T follicular helper cell (primary cell): ENCODE data around the gene BOD1L2.

Experiments
- DNase-seq: peaks from one replicate; pipeline ENCODE4 v3.0.0-alpha.2; 2020; ENCODE audit warnings: low read depth
- total RNA-seq, 2 experiments: gene quantifications; one replicate each; lab custom pipeline; 2026; lab: John Stamatoyannopoulos, UW

Gene BOD1L2
- total RNA-seq, result 0 reads per million in 2 experiments

DNA sequence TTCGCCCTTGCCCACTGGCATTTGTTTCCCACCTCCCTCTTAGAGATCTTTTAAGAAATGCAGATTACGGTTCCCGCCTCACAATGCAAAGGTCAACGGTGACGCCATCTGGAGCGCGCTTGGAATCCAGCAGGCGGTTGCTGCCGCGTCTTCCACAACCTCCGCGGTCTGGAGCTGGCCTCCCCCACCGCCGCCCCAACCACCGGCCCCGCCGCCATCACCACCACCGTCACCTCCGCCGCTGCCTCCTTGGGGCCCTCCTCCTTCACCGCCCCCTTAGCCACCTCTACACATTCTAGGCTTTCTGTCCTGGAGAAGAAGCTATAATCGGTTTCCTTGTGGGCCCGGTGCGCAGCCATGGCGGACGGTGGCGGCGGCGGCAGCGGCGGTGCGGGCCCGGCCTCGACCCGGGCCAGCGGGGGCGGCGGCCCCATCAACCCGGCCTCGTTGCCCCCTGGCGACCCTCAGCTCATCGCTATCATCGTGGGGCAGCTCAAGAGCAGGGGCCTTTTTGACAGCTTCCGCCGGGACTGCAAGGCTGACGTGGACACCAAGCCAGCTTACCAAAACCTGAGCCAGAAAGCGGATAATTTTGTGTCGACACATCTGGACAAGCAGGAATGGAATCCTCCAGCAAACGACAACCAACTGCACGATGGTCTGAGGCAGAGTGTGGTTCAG lies at the start of gene BOD1L2:
Gene BOD1L2 (plus strand): TSS at position 132 of the 681 bp plus-strand sequence. CDS start 226 bp downstream, at position 358.
- DNase-seq, result no peak

GRCh38 chr18:57107140-57107832 lies 39.6 kb upstream of the BOD1L2 start:
- DNase-seq, result no peak

- no peak for DNase-seq
Observed at GRCh38 chr18:57110290-57110689, 36.6 kb upstream of the BOD1L2 start.

- no peak for DNase-seq
Observed at GRCh38 chr18:57113799-57114420, 33.0 kb upstream of the BOD1L2 start.

DNA sequence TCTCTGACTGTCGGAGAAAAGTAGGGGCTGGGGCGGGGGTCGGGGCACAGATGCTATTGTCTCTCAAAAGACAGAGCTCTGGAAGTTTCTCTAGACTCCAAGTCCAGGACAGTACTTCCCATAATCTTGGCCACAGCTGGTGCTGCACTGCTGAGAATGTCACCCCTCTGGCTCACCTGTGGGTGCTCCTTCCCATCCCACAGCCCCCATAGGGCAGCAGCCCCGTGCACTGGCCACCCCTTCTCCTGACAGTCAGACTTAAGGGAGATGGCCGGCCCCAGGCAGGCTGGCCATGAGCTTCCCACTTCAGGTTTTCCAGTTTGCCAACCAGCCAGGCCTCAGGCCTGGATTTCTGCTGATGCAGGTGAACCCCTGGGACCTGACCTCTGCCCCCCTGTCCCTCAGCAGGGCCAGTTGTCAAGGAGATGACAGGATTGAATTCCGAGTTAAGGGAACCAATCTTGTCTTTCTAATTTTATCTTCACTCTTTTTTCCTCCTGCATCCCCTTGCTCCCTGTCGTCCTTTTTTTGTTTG lies 30.2 kb upstream of the BOD1L2 start:
- DNase-seq, result no peak

- DNase-seq, result no peak
Observed at GRCh38 chr18:57121542-57122112, 25.3 kb upstream of the BOD1L2 start.

DNA sequence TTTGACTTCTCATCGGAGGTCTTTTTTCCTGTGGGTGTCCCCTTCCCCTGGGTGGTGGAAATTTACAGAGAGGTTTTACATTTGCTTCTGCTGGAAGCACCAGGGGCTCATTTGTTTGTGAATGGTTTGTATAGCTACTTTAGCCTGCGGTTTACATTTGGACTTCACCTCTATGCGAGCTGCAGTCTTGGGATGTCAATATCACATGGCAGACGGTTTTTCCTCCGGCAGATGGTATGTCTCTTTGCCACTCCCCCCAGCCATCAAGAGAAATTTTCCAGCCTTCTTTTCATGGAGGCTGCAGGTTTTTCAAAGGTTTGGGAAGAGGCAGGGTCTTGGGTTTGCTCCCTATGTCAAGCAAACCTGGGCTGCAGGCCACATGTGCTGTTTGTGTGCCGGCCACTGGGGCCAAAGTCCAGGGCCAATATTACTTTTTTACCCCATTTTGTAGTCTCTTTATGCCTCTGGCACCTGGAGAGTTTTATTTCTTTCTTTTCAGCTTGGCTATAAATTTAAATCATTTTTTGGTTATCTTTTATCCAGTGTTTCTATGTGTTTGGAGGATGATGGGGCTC lies 23.9 kb upstream of the BOD1L2 start:
- DNase-seq, result no peak

DNA sequence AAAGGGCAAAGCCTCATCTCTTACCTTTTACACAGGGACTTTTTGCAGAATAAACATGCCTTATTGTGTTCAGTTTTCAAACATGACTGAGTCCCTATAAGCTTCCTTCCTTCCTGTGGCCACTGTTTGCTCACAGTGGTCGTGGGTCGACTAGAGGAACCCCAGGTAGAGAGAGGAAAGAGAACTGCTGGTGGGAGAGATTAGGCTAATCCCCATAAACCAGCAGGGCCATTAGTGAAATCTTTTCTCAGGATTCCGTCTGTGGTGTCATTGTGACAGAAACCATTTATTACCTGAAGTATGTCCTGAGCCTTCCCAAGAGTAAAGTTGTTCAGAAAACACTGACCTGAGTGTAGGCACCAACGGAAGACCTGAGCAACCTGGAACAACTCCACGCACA lies 21.3 kb upstream of the BOD1L2 start:
- no peak for DNase-seq

DNA sequence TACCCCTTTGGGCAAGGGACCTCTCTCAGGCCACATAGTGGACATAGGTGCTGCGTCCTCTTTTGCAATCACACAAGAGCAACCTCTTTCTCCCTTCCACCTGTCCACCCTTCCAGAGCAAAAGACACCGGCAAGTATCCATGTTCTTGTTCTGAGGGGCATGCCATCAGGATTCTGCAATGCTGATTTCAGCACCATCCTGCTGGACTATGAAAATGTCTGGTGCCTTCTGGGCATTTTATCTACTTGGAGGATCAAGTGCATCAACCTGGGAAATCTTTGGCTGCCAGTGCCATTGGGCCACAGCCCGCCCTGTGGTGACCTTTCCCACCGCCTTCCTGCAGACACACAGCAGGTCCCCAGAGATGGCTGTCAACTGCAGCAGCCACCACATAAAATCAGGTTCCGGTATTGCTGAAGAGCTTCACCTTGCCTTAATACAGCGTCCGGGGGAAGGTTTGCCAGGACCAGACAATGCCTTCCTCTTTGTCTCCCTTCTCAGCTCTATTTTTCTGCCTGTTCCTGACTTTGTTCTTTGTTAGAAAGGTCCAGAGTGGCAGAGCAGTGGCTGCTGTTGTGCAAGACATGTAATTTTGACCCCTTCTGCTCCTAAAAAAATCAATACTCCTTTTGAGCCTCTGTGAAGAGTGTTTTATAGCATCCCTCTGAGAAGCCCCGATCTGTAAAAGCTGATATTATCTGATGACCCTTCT lies 18.5 kb upstream of the BOD1L2 start:
- no peak for DNase-seq

- no peak for DNase-seq
Observed at GRCh38 chr18:57131101-57131500, 15.8 kb upstream of the BOD1L2 start.

DNA sequence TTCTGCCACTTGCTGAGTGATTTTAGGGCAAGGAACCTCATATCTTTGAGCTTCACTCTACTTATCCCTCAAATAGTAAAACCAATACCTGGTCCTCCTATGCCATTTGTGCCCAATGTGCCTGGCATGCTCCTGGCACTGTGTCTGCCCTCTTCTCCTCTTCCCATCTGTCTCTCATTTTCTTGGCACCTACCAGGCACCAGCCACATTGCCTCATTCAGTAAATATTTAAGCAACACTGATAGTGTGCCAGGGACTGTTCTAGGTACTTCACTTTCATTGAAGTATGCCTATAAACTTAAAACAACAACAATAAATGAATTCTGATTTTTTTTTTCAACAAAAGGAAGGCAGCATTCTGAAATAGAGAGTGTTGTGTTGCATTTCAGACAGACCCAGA lies 15.1 kb upstream of the BOD1L2 start:
- no peak for DNase-seq

GRCh38 chr18:57134618-57135135 lies 12.2 kb upstream of the BOD1L2 start:
- DNase-seq, result no peak

DNA sequence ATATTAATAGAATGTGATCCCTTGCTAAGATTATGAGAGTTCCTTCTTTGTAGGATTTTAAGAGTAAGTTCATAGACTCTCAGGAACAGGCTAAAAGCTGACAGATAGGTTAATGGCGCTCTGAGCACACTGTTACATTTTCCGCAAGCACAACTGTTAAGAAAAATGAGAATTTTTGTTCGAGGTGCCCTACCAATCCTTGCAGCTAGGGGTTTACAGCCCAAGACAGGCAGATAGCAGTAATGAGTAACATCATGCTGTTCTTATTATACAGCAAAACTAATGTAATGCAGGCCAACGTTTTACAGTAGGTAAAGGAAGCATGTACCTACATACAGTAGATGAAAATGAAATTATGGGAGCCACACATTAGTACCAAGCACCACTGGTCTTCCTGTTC lies 11.2 kb upstream of the BOD1L2 start:
- no peak for DNase-seq

DNA sequence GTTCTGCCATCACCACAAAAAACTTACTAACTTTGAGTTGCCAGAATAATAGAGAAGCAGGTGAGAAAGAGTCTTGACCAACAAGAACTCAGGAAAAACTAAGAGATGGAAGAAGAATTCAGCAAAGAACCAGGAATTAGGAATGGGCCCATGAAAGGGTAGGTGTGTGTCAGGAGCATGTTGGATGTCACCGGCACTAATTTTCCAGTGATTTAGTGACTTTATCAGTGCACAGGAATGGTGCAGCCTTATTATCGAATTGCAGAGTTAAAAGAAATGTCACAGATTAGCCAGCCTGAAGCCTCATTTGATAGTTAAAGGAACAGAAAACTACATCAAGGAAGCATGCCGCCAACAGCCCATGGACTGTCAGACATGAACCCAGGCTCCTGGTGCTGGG lies 9.0 kb upstream of the BOD1L2 start:
- DNase-seq, result no peak

DNA sequence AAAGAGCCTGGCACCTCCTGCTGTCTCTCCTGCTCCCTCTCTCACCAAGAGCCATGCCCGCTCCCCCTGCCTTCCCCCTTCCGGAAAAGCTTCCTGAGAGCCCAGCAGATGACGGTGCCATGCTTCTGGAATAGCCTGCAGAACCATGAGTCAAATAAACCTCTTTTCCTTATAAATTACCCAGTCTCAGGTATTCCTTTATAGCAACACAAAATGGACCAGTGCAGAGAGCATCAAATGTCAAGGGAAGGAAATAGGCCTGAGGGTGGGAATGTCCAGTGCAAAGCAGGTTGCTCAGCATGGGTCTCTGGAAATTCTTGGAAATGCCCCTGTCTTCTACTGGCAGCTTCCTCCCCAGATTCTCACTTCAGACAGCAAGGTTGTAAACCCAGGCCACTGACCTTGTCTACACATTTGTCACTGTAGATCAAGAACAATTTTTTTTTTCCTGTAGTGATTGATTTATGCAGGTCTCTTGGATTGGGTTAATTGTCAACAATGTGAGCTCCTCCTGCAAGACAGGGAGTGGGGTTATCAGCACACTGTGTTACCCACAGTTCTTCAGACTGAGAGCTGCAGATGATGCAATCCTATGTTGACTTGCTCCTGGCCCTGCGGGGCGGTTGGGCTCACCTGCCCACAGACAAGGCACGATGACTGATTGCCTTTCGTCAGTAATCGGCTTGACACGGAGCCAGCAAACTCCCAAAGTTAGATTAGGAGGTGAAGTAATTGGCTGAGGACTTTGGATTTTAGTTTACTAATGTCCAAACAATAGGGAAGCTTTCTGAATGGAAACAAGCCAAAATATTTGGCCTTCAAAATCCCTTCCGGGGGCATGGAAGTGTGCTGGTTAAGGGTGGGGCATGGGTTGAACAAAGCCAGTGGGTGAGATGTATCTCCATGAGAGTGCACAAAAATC lies 5.4 kb upstream of the BOD1L2 start:
- no peak for DNase-seq

- no peak for DNase-seq
Observed at GRCh38 chr18:57142324-57142723, 4.6 kb upstream of the BOD1L2 start.

GRCh38 chr18:57143265-57143664 lies 3.6 kb upstream of the BOD1L2 start:
- no peak for DNase-seq

- DNase-seq, result no peak
Observed at GRCh38 chr18:57148263-57148662, 1.4 kb downstream of the BOD1L2 start.

- no peak for DNase-seq
Observed at GRCh38 chr18:57149051-57149450, 2.2 kb downstream of the BOD1L2 start.

GRCh38 chr18:57149531-57149930 lies 2.6 kb downstream of the BOD1L2 start:
- no peak for DNase-seq
